ENCODE data around the gene TMTC1.

TMTC1 gene

DNA sequence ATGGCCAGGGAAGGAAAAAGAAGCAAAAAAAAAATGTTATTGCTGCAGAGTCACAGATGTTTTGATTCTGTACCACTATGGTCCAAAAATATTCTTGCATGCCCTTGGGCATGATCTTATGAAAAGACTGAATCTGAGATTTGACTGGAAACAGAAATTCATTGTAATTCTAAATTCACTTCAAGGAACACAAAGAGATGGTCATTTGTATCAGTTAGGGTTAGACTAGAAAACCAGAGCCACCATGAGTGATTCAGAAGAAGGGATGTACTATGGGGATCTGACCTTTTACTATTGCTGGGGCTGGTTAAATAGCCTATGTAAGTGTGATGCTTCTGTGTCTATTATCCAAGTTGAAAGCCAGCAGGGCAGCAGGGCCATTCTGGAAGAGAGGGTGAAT lies 5.2 kb downstream of the TMTC1 start:
- DNase-seq = no peak

DNA sequence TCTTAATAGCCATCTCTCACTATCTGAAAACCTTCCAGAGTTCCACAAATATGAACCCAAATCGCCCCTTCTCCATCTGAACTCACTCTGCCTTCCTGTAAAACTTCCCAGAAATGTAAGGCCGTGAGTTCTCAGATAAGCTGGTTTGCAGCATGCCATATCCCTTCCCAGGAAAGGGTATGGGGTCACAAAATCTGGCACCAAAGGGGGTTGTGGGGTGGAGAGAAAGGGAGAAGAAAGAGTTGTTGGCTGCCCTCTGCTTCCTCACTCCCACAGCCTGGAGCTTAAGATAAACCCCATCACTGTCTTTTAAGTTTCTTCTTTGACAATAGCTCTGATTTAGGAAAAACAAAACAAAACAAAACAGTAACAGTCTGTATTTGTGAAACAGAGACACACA lies 10.7 kb downstream of the TMTC1 start:
- no peak for DNase-seq

DNA sequence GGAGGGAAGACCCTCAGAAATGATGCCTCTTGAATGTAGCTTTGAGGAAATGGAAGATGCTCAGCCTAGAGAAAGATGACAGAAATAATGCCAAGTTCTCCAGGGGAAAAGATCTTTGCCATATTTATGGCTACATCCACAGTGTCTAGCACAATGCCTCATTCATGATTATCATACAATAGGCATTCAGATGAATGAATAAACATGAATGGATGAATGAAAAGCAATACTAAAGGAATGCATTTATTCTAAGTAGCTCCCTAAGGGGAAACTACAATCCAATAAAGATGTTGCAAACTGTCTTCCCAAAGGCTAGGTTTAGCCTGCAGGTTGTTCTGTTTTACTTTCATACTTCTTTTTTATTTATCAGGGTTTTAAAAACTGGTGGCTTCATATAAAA lies 12.0 kb downstream of the TMTC1 start:
- DNase-seq = no peak

DNA sequence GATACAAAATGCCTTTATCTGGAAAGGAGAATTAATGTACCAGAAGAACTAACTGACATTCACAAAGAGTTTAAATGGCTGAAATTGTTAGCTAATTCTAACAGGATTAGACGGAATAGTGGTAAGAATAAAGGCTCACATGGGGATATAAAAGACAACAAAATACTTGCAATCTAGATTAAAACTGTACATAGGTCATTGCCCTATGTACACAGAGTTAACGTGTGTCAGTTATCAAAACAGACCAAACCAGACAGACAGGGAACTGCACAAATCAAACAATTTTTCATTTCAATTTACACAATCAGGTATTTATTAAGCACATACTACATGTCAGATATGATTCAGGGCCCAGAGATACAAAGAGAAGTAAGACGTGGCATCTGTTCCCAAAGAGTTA lies 12.6 kb downstream of the TMTC1 start:
- DNase-seq = no peak

DNA sequence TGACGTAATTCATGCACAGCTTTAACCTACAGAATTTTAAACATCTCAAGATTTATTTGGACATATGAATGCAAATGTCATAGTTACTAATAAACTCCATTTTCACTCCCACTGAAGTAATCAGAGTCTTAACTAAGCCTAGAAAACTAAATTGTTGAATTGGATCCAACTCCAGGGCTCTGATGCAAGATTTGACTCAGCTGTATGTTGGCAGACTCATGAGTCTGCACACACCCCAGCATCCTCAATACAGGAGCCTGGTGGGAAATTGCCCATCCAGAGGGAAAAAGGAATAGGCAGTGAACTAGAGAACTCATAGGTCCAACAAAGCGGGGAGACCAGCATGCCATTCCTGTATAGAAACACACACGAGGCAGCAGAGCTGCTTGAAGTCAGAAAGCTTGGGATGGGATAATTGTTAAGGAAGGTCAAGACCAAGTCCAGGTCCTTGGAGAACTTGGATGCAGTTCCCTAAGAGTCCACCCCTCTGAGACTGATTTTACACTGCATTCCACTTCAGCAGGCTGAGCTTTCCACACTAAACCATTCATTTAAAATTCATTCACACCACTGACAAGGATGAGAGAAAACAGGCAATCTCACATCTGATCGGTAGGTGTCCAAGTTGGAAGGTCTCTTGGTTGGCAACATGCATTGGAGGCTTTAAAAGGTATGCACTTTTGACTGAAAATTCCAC lies 14.4 kb downstream of the TMTC1 start:
- no peak for DNase-seq

DNA sequence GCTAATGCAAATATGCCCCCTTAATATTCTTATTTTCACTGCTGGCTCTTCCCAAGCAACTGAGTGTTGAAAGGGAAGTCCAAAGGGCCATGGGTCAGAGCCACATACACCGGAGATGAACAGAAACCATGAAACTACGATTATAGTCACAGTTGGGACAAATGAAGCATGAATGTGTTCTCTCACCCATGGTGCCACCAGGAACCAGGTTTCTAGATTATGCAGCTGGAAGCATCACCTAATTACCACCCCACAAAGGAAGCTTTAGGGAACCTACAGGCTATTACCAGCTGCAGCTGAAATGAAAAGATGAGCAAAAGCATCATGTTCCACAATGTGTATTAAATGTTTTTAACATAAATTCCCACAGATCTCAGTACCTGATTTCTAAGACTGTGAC lies 15.4 kb downstream of the TMTC1 start:
- no peak for DNase-seq

DNA sequence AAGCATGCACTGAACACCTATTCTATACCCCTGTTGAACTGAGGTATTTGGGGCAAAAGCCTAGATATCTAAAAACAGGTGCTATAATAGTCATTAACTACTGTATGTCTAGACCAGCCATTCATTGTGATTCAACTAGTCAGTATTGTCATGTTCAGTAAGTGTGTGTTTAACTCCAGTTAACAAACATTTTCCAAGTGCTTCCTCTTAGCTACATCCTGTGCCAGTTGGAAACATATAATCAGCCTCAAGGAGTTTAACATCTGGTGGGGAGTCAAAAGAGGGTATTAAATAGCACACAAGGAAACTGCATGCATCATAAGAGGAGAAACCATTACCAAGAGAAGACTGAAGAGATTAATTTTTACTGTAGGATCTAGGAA lies 20.4 kb downstream of the TMTC1 start:
- peak; percentile 86 for DNase-seq

DNA sequence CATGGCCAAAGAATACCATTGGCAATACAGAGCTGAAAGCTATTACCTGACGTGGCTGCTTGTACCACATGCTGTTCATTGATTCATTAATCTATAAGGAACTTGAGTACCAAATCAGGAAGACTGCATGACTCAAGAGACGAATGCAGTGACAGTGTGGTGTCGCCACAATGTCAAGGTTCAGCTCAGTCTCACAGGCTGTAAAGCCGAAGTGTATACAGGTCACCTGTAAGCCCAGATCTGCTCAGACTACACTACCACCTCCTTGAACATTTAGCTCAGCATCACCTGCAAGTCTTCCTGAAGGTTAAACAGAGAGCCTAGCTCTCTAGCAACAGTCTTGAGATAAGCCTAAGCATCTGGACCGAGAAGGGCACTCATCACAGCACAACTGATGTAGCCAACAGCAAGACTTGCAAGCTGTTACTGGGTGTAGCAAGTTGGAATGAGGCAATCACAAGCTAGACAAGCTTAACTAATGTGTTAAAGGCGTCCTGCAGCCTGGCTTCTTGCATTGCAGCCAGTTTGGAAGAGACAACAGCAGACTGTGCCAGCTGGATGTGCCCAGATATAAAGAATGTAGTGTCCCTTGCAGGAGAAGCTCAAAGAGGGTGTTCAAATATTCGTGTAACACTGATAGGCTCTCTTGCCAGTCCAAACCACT lies 21.0 kb downstream of the TMTC1 start:
- DNase-seq = no peak

DNA sequence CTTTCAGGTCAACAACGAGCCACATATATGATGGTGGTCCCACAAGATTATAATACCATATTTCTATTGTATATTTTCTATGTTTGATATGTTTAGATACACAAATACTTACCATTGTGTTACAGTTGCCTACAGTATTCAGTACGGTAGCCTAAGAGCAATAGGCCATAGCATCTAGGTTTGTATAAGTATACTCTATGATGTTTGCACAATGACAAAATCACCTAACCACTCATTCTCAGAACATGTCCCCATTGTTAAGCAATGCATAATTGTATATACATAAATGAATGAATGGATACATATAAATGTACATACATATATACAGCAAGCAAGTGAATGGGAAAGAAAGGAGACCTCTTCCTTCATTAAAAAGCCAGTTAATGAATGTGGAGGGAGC lies 23.8 kb downstream of the TMTC1 start:
- DNase-seq = no peak

DNA sequence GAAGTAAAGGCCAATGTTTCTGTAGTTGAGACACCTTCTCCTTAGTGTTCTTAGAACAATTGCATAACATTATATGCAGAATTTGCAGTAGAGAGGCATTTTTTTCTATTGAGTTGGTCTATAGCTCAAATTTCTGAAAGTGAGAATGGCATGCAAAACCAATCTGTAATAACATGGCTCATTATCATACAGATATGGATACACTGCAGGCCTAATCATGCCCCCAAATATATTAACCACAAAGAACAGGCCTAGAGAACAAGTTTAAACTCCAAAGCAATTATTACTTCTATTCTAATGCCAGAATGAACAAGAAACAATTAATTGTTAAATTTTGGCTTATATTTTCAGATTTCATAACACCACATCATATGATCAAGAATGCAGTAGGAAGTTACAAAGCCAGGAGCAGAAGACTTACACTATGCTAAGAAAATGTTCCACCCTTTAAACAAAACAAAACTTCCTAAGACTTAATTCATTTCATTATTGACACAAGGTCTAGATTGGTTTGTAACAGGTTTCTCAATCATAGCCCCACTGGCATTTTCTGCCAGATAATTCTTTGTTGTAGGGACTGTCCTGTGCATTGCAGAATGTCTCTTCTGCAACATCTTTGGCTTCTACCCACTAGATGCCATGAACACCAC lies 26.9 kb downstream of the TMTC1 start:
- DNase-seq = no peak

DNA sequence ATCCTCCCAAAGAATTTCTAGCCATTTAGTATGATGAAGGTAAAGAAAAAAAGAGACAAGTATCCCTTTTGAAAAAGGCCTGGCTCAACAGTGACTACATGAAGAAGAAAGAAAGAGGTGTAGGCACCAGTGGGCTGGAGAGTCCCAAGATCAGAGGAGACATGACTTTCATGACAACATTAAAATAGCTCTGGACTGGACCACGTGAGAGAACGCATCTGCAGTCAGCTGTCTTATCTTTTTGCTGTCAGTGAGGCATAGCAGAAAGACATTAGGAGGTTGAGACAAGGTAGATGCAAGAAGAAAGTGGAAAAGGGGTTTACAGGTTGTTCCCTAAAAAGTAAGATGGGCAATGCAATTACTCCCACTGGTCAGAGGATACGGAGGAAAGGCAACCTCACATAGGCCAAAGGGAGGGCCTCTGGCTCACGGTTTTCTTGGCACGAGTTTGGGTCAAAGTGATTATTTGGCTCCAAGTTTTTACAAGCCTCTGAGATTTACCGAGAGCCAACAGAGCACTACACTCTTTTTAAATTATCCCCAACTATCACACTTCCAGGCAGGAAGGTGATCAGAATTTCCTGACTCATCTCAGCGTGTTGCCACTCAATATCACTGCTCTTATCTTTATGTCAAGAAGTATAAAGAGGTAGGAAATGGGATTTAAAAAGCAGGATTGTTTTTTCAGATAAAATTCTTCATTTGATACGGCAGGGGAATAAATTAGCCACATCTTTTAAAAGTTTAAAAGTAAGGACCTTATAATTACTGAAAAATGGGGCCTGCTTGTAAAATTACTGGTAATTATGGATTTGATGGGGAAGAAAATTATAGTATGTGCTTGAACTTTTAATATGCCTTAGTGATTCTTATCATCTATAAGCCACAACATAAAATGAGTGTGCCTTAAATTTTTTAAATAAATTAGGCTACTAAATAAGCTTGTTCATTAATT lies 29.2 kb downstream of the TMTC1 start:
- DNase-seq = no peak

DNA sequence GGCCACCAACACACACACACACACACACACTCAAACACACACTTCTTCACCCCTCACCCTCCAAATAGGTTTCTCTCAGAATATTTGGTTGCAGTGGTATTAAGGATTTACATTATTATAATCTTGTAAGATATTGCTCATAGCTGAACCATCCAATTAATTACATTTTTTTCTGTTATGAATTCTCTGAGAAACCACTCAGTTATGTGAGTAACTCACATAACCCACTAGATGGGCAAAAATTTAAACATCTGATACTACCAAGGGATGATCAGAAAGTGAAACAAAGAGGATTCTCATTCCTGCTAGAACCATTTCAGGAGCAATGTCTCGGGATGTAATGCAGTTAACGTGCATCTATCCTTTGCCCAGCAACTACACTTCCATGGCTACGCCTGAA lies 31.6 kb downstream of the TMTC1 start:
- DNase-seq = no peak

DNA sequence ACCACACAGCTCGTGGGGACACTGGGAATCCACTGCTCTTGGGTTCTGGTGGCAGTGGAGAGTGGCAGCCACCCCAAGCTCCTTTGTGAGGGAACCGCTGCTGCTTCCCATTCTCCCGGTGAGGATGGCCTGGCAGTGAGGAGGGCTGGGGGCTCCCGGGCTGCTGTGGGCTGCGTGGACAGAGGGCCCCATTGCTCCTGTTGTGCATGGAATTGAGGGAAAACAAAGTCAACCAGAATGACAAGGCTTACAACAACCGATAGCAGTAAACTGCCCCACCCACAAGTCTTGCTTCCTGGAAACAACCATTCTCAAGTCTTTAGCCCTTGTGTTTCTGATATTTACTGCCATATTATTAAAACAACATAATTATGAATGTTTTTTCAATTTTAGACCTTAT lies 32.1 kb downstream of the TMTC1 start:
- DNase-seq = no peak

DNA sequence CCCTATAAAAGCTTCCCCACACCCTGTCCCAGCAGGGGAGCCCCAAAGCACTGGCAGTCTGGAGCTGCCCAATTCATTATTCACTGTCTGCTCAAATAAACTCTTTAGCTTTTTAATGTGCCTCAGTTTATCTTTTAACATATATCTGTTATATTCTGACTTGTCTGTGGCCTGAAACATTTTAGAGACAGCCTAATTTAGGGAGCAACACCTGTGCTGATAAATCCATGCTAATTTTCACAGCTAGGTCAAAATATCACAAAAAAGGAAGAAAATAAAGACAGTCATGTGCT lies 32.9 kb downstream of the TMTC1 start:
- DNase-seq = no peak

DNA sequence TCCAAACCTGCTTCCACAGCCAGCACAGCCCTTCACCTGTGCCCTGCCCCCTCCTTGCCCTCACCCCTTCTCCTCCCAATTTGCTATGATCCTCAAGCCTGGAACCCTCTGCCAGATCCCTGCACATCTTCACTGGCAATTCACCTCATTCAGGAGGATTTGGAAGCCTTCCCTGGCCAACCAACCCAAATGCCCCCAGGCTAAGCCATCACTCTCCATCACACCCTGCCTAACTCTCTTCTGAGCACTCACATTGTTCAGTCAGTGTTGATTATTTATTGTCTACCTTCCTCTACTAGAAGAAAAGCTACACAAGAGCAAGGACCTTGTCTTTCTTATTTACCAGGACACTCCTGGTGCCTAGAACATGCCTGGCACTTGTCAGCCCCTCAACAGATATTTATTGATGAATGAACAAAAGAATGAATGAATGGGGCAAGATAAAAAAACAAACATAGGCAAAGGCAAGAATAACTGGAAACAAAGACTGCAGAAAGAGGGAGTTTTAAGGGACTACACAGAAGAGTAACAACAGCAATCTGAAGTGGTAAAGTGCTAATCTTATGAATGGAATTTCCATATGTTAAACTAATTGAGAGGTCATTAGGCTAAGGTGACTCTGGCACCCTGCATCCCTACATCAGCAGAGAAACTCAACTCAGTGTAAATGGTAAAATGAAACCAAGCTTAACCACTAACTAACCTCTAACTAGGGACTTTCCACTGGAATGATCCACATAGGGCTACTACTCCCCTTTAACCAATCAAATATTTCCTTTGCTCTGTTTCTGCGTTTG lies 33.4 kb downstream of the TMTC1 start:
- no peak for DNase-seq

DNA sequence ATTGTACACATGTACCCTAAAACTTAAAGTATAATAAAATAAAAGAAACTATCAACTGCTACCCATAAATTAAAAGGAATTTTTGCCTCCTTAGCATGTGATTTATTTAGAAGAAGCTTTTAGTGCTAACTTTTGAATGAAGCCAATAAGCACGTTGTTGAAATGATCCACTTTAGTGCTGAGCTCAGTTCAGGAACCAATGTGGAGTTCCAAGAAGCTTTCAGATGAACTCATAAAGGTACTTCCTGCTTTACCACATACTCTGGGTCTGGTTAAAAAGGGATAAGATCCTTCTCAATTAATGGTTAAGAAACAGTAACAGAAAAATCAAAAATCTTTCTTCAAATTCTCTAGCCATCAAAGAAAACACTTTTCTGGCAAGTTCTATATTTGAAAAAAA lies 39.4 kb downstream of the TMTC1 start:
- DNase-seq = no peak

DNA sequence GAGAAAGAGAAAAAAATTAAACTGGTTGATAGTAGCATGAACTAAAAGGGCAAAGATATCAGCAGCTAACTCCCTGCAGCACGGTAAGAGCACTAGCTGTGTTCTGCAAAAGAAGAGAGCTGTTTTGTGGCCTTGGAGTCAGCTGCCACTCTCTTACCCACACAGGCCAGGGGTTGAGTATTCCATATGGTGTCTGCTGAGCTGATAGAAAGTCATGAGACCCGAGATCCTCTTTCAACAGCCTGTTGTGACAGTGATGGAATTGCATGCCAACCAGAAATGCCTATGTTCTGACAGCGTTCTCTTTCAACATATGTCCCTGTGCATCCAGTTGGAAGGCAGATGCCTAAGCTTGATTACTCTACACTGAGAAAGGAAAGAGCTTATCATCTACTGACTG lies 39.9 kb downstream of the TMTC1 start:
- no peak for DNase-seq

DNA sequence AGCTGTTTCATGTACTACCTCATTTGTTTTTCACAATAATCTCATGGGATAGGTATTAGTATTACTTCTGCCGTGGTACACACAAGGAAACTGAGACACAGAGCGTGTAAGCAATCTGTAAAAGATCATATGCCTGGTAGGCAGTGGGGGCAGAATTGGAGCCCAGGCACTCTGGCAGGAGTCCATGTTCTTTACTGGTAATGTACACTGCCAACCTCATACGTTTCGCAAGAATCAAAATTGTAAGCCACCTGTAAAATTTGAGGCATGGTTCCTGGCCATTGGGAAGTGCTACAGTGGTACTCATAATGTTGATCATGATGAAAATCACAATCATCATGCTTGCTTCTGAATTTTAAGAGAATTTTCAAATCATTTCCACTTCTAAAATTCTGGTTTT lies 40.7 kb downstream of the TMTC1 start:
- no peak for DNase-seq

DNA sequence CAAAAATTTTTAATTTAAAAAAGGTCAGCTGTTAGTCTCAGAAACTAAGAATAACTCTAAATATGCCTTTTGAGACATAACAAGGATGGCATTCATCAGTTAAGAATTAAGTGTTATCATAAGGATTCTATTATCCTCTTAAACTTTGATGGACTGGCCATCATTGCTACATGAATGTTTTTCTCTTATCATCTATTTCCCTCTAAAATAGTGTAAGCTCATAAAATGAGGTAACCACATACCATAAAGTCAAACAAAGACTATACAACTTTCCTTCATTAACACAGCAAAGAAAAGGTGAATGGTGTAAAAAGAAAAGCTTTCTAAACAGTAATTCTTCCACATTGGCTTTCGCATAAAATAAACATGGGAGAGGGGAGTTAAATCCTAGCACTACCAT lies 41.1 kb downstream of the TMTC1 start:
- DNase-seq = no peak

DNA sequence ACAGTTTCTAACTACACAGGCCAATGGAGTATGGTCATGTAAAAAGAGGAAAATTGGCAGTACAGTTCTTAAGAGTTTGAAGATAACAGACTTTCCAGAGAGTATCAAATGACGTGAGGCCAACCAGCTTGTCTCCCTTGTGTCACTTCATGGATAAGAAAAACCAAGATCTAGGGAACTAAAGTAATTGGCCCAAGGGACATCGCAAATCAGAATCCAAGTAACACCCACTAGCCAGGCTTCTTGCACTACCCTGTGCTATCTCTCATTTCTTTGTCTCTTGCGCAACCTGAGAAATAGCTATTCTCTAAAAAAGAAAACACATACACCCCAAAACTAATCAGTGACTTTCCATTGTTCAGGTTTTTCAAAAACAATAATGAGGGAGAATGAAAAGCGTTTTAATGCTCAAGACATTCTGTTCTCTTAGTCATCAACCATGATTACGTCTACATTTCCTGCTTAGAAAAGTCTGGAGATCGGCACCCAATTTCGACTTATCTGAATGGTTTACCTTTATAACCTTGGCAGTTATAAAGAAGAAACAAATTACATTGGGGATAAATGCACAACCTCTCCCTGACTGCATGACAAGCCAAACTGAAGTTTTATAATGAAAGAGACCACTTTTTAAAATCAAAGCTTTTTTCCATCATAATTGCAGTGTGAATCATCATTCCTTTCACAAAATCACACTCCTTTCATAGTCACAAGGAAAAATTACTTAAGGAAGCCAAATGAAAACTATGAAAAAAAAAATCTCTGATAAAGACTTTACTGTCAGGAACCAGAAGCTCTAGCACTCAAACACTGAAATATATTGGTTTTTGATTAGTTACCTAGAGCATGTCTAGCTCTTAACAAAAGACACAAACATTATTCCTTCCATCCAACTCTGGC lies 42.1 kb downstream of the TMTC1 start:
- no peak for DNase-seq

DNA sequence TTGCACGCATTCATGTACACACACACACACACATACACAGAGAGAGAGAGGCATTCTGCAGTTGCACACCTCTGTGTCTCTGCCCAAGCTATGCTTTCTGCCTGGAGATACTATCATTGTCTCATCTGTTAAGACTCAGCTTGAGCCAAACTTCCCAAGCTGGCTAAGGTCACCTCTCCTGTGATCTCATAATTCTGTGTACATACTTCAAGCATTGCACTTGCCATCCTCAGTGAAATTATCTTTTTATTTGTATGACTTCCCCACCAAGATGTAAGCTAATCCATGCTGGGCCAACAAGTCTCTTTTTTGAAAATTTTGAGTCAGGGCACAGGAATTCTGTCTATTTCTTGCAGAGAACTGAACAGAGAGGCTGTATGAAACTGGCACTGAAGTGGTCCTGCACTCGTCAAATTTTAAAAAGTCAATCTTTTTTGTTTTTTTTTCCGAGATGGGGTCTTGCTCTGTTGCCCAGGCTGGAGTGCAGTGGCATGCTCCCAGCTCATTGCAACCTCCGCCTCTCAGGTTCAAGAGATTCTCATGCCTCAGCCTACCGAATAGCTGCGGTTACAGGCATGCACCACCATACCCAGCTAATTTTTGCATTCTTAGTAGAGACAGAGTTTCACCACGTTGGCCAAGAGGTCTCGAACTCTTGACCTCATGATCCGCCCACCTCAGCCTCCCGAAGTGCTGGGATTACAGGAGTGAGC lies 44.3 kb downstream of the TMTC1 start:
- no peak for DNase-seq
